HCT116 (cell line): ENCODE results near the gene ABR. TPM values are rescaled to one million over a fixed set of nuclear protein-coding genes. Genes with fewer than 3 reads are reported as not detected.

ENCODE experiments used
- ATAC-seq: fragments of 200-7000 bp; cut with Tn5 transposase; 2 replicates; pipeline ENCODE4 v1.9.1; 2020; ENCODE audit warnings: mild to moderate bottlenecking, moderate library complexity
- BruUV-seq: library from RNA; stranded (reverse); fragments of 400-500 nt; replicated peaks from 2 replicates; lab custom pipeline; 2021; lab: Mats Ljungman, UMichigan
- CTCF ChIA-PET: fragments of 300-600 bp; sonication (Branson Sonifier 250); formaldehyde crosslinking; loops from one replicate; lab custom pipeline; 2021; ENCODE audit warnings: antibody characterized with exemption; lab: Charles Lee
- POLR2A ChIA-PET: fragments of 300-600, 350-600 bp; sonication (Branson Sonifier 250); formaldehyde crosslinking; loops from one replicate; lab custom pipeline; 2021; ENCODE audit warnings: antibody characterized with exemption; lab: Charles Lee
- RAD21 ChIA-PET, 2 experiments: fragments of 300-600 bp; sonication (Branson Sonifier 250); formaldehyde crosslinking; loops; one replicate each; lab custom pipeline; 2023; ENCODE audit warnings: low total read pairs in 2 of 2; ENCODE audit not compliant: uncharacterized antibody in 2 of 2, unreplicated experiment in 2 of 2, low non-redundant PET in 1 of 2; lab: Charles Lee
- DNase-seq: peaks from one replicate; pipeline ENCODE4 v3.0.0-alpha.2; 2010; ENCODE audit warnings: low read depth, low spot score
- H2AFZ ChIP-seq: fragments of 200-600 bp; shearing (Covaris generic), sonication (generic); 2 replicates; pipeline ENCODE4 v1.6.1; 2017; ENCODE audit warnings: low read depth, mixed run types, mixed read lengths, antibody characterized with exemption, low read length; ENCODE audit not compliant: poor library complexity, severe bottlenecking
- H3K27ac ChIP-seq: 2 replicates; pipeline ENCODE4 v1.5.1; 2012; ENCODE audit warnings: low read depth, low read length
- H3K27me3 ChIP-seq: fragments of 200-600 bp; sonication (generic); 2 replicates; pipeline ENCODE4 v1.6.1; 2016; ENCODE audit warnings: mixed run types, low read length, mixed read lengths; ENCODE audit not compliant: insufficient read depth
- H3K36me3 ChIP-seq, 2 experiments: fragments of 200-500 bp in 1 of 2; fragments of 200-600 bp in 1 of 2; sonication (Bioruptor generic) in 1 of 2; sonication (generic) in 1 of 2; 2 replicates each; pipeline versions ENCODE4 v1.5.1 to v1.6.1; 2014 to 2016; ENCODE audit warnings: low read length in 2 of 2, inconsistent platforms in 1 of 2, mixed read lengths in 1 of 2, mixed run types in 1 of 2; ENCODE audit not compliant: insufficient read depth in 2 of 2, control insufficient read depth in 1 of 2
- H3K4me1 ChIP-seq, 2 experiments: fragments of 200-600 bp in 1 of 2; sonication (generic) in 1 of 2; 2 replicates each; pipeline versions ENCODE4 v1.5.1 to v1.6.1; 2012 to 2017; ENCODE audit warnings: low read length in 2 of 2, inconsistent platforms in 1 of 2, mild to moderate bottlenecking in 1 of 2, mixed read lengths in 1 of 2, mixed run types in 1 of 2, moderate library complexity in 1 of 2; ENCODE audit not compliant: insufficient read depth in 2 of 2, control insufficient read depth in 1 of 2
- H3K4me2 ChIP-seq: fragments of 200-600 bp; sonication (generic); 2 replicates; pipeline ENCODE4 v1.6.1; 2017; ENCODE audit warnings: mixed run types, low read length, mixed read lengths
- H3K4me3 ChIP-seq, 2 experiments: fragments of 200-600 bp in 1 of 2; sonication (generic) in 1 of 2; replicated peaks in 1 of 2; 2 replicates each; pipeline ENCODE4 v1.5.1; 2011 to 2016; ENCODE audit warnings: low read length in 2 of 2, control low read depth in 1 of 2, low read depth in 1 of 2, mild to moderate bottlenecking in 1 of 2, mixed read lengths in 1 of 2, mixed run types in 1 of 2
- H3K79me2 ChIP-seq: fragments of 200-600 bp; sonication (generic); 2 replicates; pipeline ENCODE4 v1.6.1; 2017; ENCODE audit warnings: mild to moderate bottlenecking, mixed run types, low read length, moderate library complexity, mixed read lengths; ENCODE audit not compliant: insufficient read depth
- H3K9ac ChIP-seq: fragments of 200-600 bp; sonication (generic); 2 replicates; pipeline ENCODE4 v1.6.1; 2016; ENCODE audit warnings: low read length, mixed read lengths
- H3K9me2 ChIP-seq: fragments of 200-600 bp; sonication (generic), shearing (Covaris generic); 2 replicates; pipeline ENCODE4 v1.6.1; 2017; ENCODE audit warnings: mixed run types, mild to moderate bottlenecking, moderate library complexity; ENCODE audit not compliant: insufficient read depth
- H3K9me3 ChIP-seq, 2 experiments: fragments of 200-500 bp in 1 of 2; fragments of 200-600 bp in 1 of 2; sonication (Bioruptor generic) in 1 of 2; sonication (generic) in 1 of 2; 2 replicates each; pipeline ENCODE4 v1.6.1; 2014 to 2017; ENCODE audit warnings: low read length in 2 of 2, mixed read lengths in 2 of 2, inconsistent platforms in 1 of 2, low read depth in 1 of 2, mild to moderate bottlenecking in 1 of 2, mixed run types in 1 of 2, moderate library complexity in 1 of 2; ENCODE audit not compliant: control insufficient read depth in 1 of 2, insufficient read depth in 1 of 2
- H4K20me1 ChIP-seq: fragments of 200-600 bp; sonication (generic), shearing (Covaris generic); 2 replicates; pipeline ENCODE4 v1.6.1; 2017; ENCODE audit warnings: mixed run types, mild to moderate bottlenecking, moderate library complexity; ENCODE audit not compliant: insufficient read depth
- ATF3 ChIP-seq: IDR thresholded peaks from 2 replicates; pipeline ENCODE4 v1.6.1; 2012
- EZH2phosphoT487 ChIP-seq: fragments of 200-600 bp; IDR thresholded peaks from 2 replicates; pipeline ENCODE4 v1.6.1; 2018; ENCODE audit warnings: antibody characterized with exemption, borderline replicate concordance
- JUND ChIP-seq: IDR thresholded peaks from 2 replicates; pipeline ENCODE4 v1.6.1; 2012
- POLR2A ChIP-seq: IDR thresholded peaks from 2 replicates; pipeline ENCODE4 v1.7.0; 2011; ENCODE audit warnings: borderline replicate concordance; ENCODE audit not compliant: insufficient read depth, insufficient read length; ENCODE audit errors: extremely low read depth
- POLR2AphosphoS5 ChIP-seq: IDR thresholded peaks from 2 replicates; pipeline ENCODE4 v1.6.1; 2011; ENCODE audit warnings: mild to moderate bottlenecking, low read depth, low read length, moderate library complexity
- RAD21 ChIP-seq: IDR thresholded peaks from 2 replicates; pipeline ENCODE4 v1.6.1; 2012; ENCODE audit warnings: low read depth, mild to moderate bottlenecking
- TCF7L2 ChIP-seq: IDR thresholded peaks from 2 replicates; pipeline ENCODE4 v1.7.0; 2011; ENCODE audit warnings: borderline replicate concordance, inconsistent platforms; ENCODE audit not compliant: insufficient read depth, insufficient read length; ENCODE audit errors: extremely low read depth
- intact Hi-C: fragments of 100-400 bp; cut with micrococcal nuclease; formaldehyde crosslinking; loops from 2 replicates; pipeline ENCODE4 v1.10.0; 2022
- total RNA-seq: library from RNA; stranded (reverse); gene quantifications from one replicate; pipeline ENCODE4 v1.2.1, GENCODE V29; 2021; ENCODE audit not compliant: unreplicated experiment
- TF ChIP-seq, protein P1 (sequence below): IDR thresholded peaks from 2 replicates; pipeline ENCODE4 v1.6.1; 2012; ENCODE audit warnings: low read depth

The ABR gene
- total RNA-seq, 1 experiment from 2014 or later, result 58.5 TPM

DNA sequence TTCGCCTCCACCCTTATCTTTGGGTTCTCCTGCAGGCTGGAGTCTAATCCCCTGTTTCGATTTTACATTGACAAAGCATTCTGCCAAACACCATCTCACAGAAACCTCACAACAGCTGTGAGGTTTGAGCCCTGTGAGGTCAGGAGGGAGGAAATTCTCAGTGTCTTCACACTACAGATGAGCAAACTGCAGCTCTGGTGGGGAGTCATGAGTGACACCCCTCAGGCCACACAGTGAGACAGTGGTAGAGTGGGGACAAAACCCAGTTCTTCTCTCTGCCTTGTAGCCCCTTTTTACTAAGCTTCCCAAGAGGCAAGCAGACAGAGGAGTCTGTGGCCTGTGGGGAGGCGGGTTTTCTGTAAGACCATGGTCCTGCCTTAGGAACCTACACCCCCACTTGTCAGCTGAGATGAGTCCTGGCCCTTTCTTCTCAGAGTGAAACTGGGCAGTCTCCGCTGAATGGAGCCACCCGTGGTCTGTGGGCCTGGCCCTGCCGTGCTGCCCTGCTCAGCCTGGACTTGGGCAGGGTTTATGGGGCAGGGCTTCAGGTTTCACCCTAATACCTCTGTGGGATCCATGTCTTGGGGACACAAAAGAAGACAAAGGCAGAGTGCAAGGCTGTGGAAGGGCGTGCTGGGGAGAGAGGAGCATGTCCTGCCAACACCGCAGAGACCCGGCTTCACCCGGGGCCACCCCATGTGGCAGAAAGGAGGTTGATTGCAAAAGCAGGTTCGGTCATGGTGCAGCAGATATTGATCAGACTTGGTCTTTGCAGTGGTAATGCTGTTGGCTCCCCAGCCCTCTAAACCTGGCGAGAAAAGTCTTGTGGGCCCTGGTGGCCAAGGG is 59.0 kb downstream of the ABR start:
- no peaks in the 10 kb centered on the region for H3K9me2 ChIP-seq
- H2AFZ ChIP-seq, result no peak overlapping the region
- no peak overlapping the region for H3K4me3 ChIP-seq
- TF ChIP-seq JUND (no peak), POLR2AphosphoS5 (no peak), EZH2phosphoT487 (no peak), RAD21 (no peak), ATF3 (no peak), POLR2A (no peak), TCF7L2 (no peak)
- TF ChIP-seq, protein P1, sequence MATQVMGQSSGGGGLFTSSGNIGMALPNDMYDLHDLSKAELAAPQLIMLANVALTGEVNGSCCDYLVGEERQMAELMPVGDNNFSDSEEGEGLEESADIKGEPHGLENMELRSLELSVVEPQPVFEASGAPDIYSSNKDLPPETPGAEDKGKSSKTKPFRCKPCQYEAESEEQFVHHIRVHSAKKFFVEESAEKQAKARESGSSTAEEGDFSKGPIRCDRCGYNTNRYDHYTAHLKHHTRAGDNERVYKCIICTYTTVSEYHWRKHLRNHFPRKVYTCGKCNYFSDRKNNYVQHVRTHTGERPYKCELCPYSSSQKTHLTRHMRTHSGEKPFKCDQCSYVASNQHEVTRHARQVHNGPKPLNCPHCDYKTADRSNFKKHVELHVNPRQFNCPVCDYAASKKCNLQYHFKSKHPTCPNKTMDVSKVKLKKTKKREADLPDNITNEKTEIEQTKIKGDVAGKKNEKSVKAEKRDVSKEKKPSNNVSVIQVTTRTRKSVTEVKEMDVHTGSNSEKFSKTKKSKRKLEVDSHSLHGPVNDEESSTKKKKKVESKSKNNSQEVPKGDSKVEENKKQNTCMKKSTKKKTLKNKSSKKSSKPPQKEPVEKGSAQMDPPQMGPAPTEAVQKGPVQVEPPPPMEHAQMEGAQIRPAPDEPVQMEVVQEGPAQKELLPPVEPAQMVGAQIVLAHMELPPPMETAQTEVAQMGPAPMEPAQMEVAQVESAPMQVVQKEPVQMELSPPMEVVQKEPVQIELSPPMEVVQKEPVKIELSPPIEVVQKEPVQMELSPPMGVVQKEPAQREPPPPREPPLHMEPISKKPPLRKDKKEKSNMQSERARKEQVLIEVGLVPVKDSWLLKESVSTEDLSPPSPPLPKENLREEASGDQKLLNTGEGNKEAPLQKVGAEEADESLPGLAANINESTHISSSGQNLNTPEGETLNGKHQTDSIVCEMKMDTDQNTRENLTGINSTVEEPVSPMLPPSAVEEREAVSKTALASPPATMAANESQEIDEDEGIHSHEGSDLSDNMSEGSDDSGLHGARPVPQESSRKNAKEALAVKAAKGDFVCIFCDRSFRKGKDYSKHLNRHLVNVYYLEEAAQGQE, result no peak
- no peak overlapping the region for H3K4me2 ChIP-seq
- no peaks in the 10 kb centered on the region for H4K20me1 ChIP-seq
- H3K9ac ChIP-seq, result no peak overlapping the region
- DNase-seq, result no peak
- H3K79me2 ChIP-seq, result no peaks in the 10 kb centered on the region
- H3K27ac ChIP-seq, result no peak overlapping the region
- no TSS peak for BruUV-seq
- H3K36me3 ChIP-seq, result no peaks in the 10 kb centered on the region
- ATAC-seq, result no peak
- intact Hi-C loops, result loop anchor here (5.0 kb wide), 1 partner anchor 211 kb away; no protein-coding TSS in a partner anchor
- ChIA-PET RAD21 (interaction anchor here in 1 of 2 experiments (1.6 kb wide), 1 partner anchor 66 kb away, joined by 3 read pairs; no protein-coding TSS in a partner anchor), CTCF (interaction anchor here (1.2 to 2.5 kb wide), 4 partner anchors 28 to 66 kb away, joined by 3 to 29 read pairs (median 18); no protein-coding TSS in a partner anchor), POLR2A (no interaction called here)
- no peaks in the 10 kb centered on the region for H3K27me3 ChIP-seq
- H3K4me1 ChIP-seq, result peaks cover 13 to 23% of the 10 kb centered on the region in 2 experiments
- no peaks in the 10 kb centered on the region for H3K9me3 ChIP-seq
